ENCODE data around the gene PLEKHO2. TPM values are rescaled to one million over a fixed set of nuclear protein-coding genes. Genes with fewer than 3 reads are reported as not detected.

Gene PLEKHO2
- polyA plus RNA-seq, 3 donors, result 54.1 to 93.5 (median 78.0) TPM

GRCh38 chr15:64884679-64885078, 43.0 kb downstream of the PLEKHO2 start:
- peak overlapping the region; percentile 91 to 100 for H3K27ac ChIP-seq (ENCODE audit: low read depth in 1 of 2, low read length in 2 of 2)
- H3K9me3 ChIP-seq (replicated peaks in 1 of 2; ENCODE audit: control insufficient read depth in 1 of 2, insufficient read depth in 1 of 2, low read length in 2 of 2), result no peaks in the 10 kb centered on the region
- H2AFZ ChIP-seq (ENCODE audit: insufficient read depth, low read depth, low read length, poor library complexity, severe bottlenecking), result no peak overlapping the region
- Mint-ChIP-seq H3K27ac (peak overlapping the region; percentile 99 to 100 (median 100)), H3K36me3 (peaks cover 9 to 10% of the 10 kb centered on the region in 2 donors), H3K9me3 (no peaks in the 10 kb centered on the region), H3K4me1 (peaks cover 64% of the 10 kb centered on the region), H3K4me3 (peak overlapping the region in 1 of 2 donors; percentile 80), H3K27me3 (ENCODE audit: low read depth in 3 of 3) (peaks cover 0 to 4% (median 0%) of the 10 kb centered on the region in 3 donors)
- intact Hi-C loops (cut with micrococcal nuclease), result loop anchor here in 1 of 2 donors (1.0 kb wide), 1 partner anchor 9 kb away; no protein-coding TSS in a partner anchor
- DNase-seq, result peak; percentile 49 to 72 (median 67)
- H3K27me3 ChIP-seq (ENCODE audit: control insufficient read depth in 2 of 2, insufficient read depth in 2 of 2, low read length in 2 of 2), result no peaks in the 10 kb centered on the region
- no peak overlapping the region for H3K4me3 ChIP-seq (replicated peaks in 1 of 3; ENCODE audit: low read depth in 2 of 3, low read length in 3 of 3)
- peak overlapping the region; percentile 91 for H3K9ac ChIP-seq (ENCODE audit: insufficient read depth, low read length, poor library complexity, severe bottlenecking)
- peaks cover 66 to 69% of the 10 kb centered on the region in 2 donors for H3K4me1 ChIP-seq (ENCODE audit: control insufficient read depth in 1 of 2, insufficient read depth in 2 of 2, low read length in 2 of 2)
- H4K20me1 ChIP-seq (ENCODE audit: insufficient read depth, low read length), result no peaks in the 10 kb centered on the region
- no peaks in the 10 kb centered on the region for H3K79me2 ChIP-seq (ENCODE audit: insufficient read depth, low read length)
- peak overlapping the region; percentile 66 for H3K4me2 ChIP-seq (replicated peaks; ENCODE audit: extremely low read depth, low read length, poor library complexity, severe bottlenecking)
- TF ChIP-seq CTCF (IDR thresholded peaks at IDR 0.05), result no peak
- H3K36me3 ChIP-seq (replicated peaks in 1 of 2; ENCODE audit: control insufficient read depth in 1 of 2, insufficient read depth in 2 of 2, low read length in 2 of 2), result no peaks in the 10 kb centered on the region
- whole genome bisulfite sequencing (ENCODE audit: insufficient coverage), result no CpG with 5 or more reads among the region's 5 CpGs

GRCh38 chr15:64888336-64888735, 46.6 kb downstream of the PLEKHO2 start:
- Histone ChIP-seq H3K4me3 (replicated peaks in 1 of 3; ENCODE audit: low read depth in 2 of 3, low read length in 3 of 3) (no peak overlapping the region), H4K20me1 (ENCODE audit: insufficient read depth, low read length) (no peaks in the 10 kb centered on the region), H3K27me3 (ENCODE audit: control insufficient read depth in 2 of 2, insufficient read depth in 2 of 2, low read length in 2 of 2) (no peaks in the 10 kb centered on the region), H3K9ac (ENCODE audit: insufficient read depth, low read length, poor library complexity, severe bottlenecking) (no peak overlapping the region), H3K4me2 (replicated peaks; ENCODE audit: extremely low read depth, low read length, poor library complexity, severe bottlenecking) (no peak overlapping the region), H3K4me1 (ENCODE audit: control insufficient read depth in 1 of 2, insufficient read depth in 2 of 2, low read length in 2 of 2) (peaks cover 64 to 68% of the 10 kb centered on the region in 2 donors), H2AFZ (ENCODE audit: insufficient read depth, low read depth, low read length, poor library complexity, severe bottlenecking) (no peak overlapping the region), H3K79me2 (ENCODE audit: insufficient read depth, low read length) (no peaks in the 10 kb centered on the region), H3K9me3 (replicated peaks in 1 of 2; ENCODE audit: control insufficient read depth in 1 of 2, insufficient read depth in 1 of 2, low read length in 2 of 2) (no peaks in the 10 kb centered on the region), H3K36me3 (replicated peaks in 1 of 2; ENCODE audit: control insufficient read depth in 1 of 2, insufficient read depth in 2 of 2, low read length in 2 of 2) (no peaks in the 10 kb centered on the region), H3K27ac (ENCODE audit: low read depth in 1 of 2, low read length in 2 of 2) (no peak overlapping the region)
- DNase-seq, result no peak
- H3K27ac Mint-ChIP-seq, result peak overlapping the region in 3 of 7 donors; percentile 40 to 79 (median 75)
- intact Hi-C loops (cut with micrococcal nuclease), result no loop called here
- no peak overlapping the region for H3K4me3 Mint-ChIP-seq
- TF ChIP-seq CTCF (IDR thresholded peaks at IDR 0.05), result no peak
- WGBS (ENCODE audit: insufficient coverage), result 98% methylated on average over 6 of the region's 6 CpGs
- H3K9me3 Mint-ChIP-seq, result no peaks in the 10 kb centered on the region
- H3K27me3 Mint-ChIP-seq (ENCODE audit: low read depth in 3 of 3), result no peaks in the 10 kb centered on the region
- peaks cover 14 to 16% of the 10 kb centered on the region in 2 donors for H3K36me3 Mint-ChIP-seq
- H3K4me1 Mint-ChIP-seq, result peaks cover 59% of the 10 kb centered on the region

Data from CD14-positive monocyte (primary cell).